NCI-H510A (cell line): Measurements from ENCODE around the gene PTPRR.

Experiments
- DNase-seq: peaks from one replicate; lab custom pipeline; 2025; lab: John Stamatoyannopoulos, UW

Gene PTPRR

GRCh38 chr12:70692681-70693288, 227.8 kb downstream of the PTPRR start:
- DNase-seq, result no peak

- DNase-seq, result no peak
Measured at GRCh38 chr12:70691018-70691672, 229.4 kb downstream of the PTPRR start.

GRCh38 chr12:70686907-70687306, 233.6 kb downstream of the PTPRR start:
- no peak for DNase-seq

GRCh38 chr12:70686299-70686698, 234.2 kb downstream of the PTPRR start:
- DNase-seq, result no peak

GRCh38 chr12:70683976-70684375, 236.6 kb downstream of the PTPRR start:
- no peak for DNase-seq

- DNase-seq, result no peak
Measured at GRCh38 chr12:70671698-70672097, 248.8 kb downstream of the PTPRR start.

- DNase-seq, result no peak
Measured at GRCh38 chr12:70670948-70671347, 249.6 kb downstream of the PTPRR start.

- no peak for DNase-seq
Measured at GRCh38 chr12:70667253-70667652, 253.3 kb downstream of the PTPRR start.

GRCh38 chr12:70666364-70666763, 254.2 kb downstream of the PTPRR start:
- DNase-seq, result no peak

- DNase-seq, result no peak
Measured at GRCh38 chr12:70664465-70664881, 256.1 kb downstream of the PTPRR start.

GRCh38 chr12:70663838-70664237, 256.7 kb downstream of the PTPRR start:
- no peak for DNase-seq

- DNase-seq, result no peak
Measured at GRCh38 chr12:70661466-70662161, 258.9 kb downstream of the PTPRR start.

GRCh38 chr12:70660620-70661219, 259.8 kb downstream of the PTPRR start:
- DNase-seq, result no peak

- no peak for DNase-seq
Measured at GRCh38 chr12:70660002-70660604, 260.4 kb downstream of the PTPRR start.

GRCh38 chr12:70659077-70659606, 261.4 kb downstream of the PTPRR start:
- DNase-seq, result no peak

GRCh38 chr12:70657616-70658286, 262.8 kb downstream of the PTPRR start:
- DNase-seq, result no peak

- DNase-seq, result no peak
Measured at GRCh38 chr12:70652451-70652850, 268.1 kb downstream of the PTPRR start.

- no peak for DNase-seq
Measured at GRCh38 chr12:70648831-70649230, 271.7 kb downstream of the PTPRR start.

GRCh38 chr12:70648191-70648590, 272.3 kb downstream of the PTPRR start:
- no peak for DNase-seq

GRCh38 chr12:70646850-70647249, 273.7 kb downstream of the PTPRR start:
- DNase-seq, result no peak

GRCh38 chr12:70645494-70646317, 274.8 kb downstream of the PTPRR start:
- DNase-seq, result no peak
